ENCODE data around the gene TMEM123. TPM values are rescaled to one million over a fixed set of nuclear protein-coding genes. Genes with fewer than 3 reads are reported as not detected.

TMEM123 gene
- total and polyA plus RNA-seq, 2 donors (not counting 3 experiments of a cell fraction or from before 2014, with no cell fraction given) = 201 to 257 TPM

DNA sequence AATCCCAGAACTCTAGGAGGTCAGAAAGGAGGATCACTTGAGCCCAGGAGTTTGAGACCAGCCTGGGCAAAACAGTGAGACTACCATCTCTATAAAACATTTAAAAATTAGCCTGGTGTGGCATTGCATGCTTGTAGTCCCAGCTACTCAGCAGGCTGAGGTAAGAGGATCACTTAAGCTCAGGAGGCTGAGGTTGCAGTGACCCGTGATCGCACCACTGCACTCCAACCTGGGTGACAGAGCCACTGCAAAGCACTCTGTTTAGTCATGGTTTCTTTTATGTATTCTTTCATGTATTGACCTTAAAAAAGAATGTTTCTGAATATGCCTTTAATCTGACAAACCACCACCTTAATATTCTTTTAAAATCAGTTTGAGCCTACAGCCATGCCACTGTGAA is 53.4 kb downstream of the TMEM123 start:
- intact Hi-C loops (cut with micrococcal nuclease) = no loop called here

More for the DNA sequence above, 53.4 kb downstream of the TMEM123 start:
- Histone ChIP-seq H3K4me3 (replicated peaks in 1 of 3; ENCODE audit: insufficient read depth in 1 of 3, low read depth in 1 of 3, low read length in 3 of 3) (no peak overlapping the region), H4K20me1 (replicated peaks; ENCODE audit: control insufficient read depth, extremely low read depth, insufficient read depth, low read length) (peaks cover 3% of the 10 kb centered on the region), H3K4me2 (ENCODE audit: insufficient read depth, low read length) (no peak overlapping the region), H3K27ac (ENCODE audit: insufficient read depth, low read depth, low read length) (no peak overlapping the region), H2AFZ (ENCODE audit: low read depth, low read length) (no peak overlapping the region), H3K9ac (replicated peaks; ENCODE audit: extremely low read depth, insufficient read depth, low read length) (no peak overlapping the region), H3K36me3 (ENCODE audit: control insufficient read depth in 2 of 2, extremely low read depth in 1 of 2, insufficient read depth in 2 of 2, low read length in 2 of 2) (peaks cover 6 to 18% of the 10 kb centered on the region in 2 experiments), H3K79me2 (ENCODE audit: control insufficient read depth, insufficient read depth, low read length) (peaks cover 14% of the 10 kb centered on the region), H3K27me3 (ENCODE audit: control insufficient read depth in 2 of 2, insufficient read depth in 2 of 2, low read length in 2 of 2) (no peaks in the 10 kb centered on the region), H3K4me1 (ENCODE audit: control insufficient read depth, extremely low read depth, insufficient read depth, low read length) (no peaks in the 10 kb centered on the region), H3K9me1 (replicated peaks; ENCODE audit: control insufficient read depth, extremely low read depth, insufficient read depth, low read length) (no peaks in the 10 kb centered on the region), H3K9me3 (replicated peaks; ENCODE audit: control insufficient read depth, insufficient read depth, low read length) (no peaks in the 10 kb centered on the region)
- ChIA-PET CTCF (interaction anchor here (1.4 to 5.4 kb wide), 3 partner anchors 9 to 214 kb away, joined by 4 to 36 read pairs (median 5); no protein-coding TSS in a partner anchor), POLR2A (no interaction called here)
- DNase-seq (ENCODE audit: low read depth, low spot score) = no peak
- no TSS peak for BruUV-seq (replicated peaks)
- dilution Hi-C loops (cut with MboI; ENCODE audit: extremely low pct_ligation_motif_present, low sequenced_read_pairs) = no loop called here
- FAIRE-seq = no peak
- TF ChIP-seq EZH2 (IDR thresholded peaks at IDR 0.05; ENCODE audit: borderline replicate concordance, low read depth, low read length, severe bottlenecking) (no peak), GATA2 (IDR thresholded peaks at IDR 0.05; ENCODE audit: insufficient read depth, insufficient read length, low read depth, low read length) (no peak), POLR2AphosphoS5 (IDR thresholded peaks at IDR 0.05; ENCODE audit: insufficient read depth, low read depth, low read length) (no peak), POLR2A (IDR thresholded peaks at IDR 0.05; ENCODE audit: low read depth, low read length) (no peak), JUN (IDR thresholded peaks at IDR 0.05; ENCODE audit: borderline replicate concordance, insufficient read depth, insufficient read length, low read depth) (no peak), MYC (IDR thresholded peaks at IDR 0.05; ENCODE audit: low read depth, low read length) (no peak), FOS (IDR thresholded peaks at IDR 0.05; ENCODE audit: borderline replicate concordance, insufficient read depth, low read length) (no peak)
- TF ChIP-seq, protein P1, sequence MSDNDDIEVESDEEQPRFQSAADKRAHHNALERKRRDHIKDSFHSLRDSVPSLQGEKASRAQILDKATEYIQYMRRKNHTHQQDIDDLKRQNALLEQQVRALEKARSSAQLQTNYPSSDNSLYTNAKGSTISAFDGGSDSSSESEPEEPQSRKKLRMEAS (IDR thresholded peaks at IDR 0.05; ENCODE audit: insufficient read depth, insufficient read length) = no peak
- TF ChIP-seq, protein P2, sequence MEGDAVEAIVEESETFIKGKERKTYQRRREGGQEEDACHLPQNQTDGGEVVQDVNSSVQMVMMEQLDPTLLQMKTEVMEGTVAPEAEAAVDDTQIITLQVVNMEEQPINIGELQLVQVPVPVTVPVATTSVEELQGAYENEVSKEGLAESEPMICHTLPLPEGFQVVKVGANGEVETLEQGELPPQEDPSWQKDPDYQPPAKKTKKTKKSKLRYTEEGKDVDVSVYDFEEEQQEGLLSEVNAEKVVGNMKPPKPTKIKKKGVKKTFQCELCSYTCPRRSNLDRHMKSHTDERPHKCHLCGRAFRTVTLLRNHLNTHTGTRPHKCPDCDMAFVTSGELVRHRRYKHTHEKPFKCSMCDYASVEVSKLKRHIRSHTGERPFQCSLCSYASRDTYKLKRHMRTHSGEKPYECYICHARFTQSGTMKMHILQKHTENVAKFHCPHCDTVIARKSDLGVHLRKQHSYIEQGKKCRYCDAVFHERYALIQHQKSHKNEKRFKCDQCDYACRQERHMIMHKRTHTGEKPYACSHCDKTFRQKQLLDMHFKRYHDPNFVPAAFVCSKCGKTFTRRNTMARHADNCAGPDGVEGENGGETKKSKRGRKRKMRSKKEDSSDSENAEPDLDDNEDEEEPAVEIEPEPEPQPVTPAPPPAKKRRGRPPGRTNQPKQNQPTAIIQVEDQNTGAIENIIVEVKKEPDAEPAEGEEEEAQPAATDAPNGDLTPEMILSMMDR (IDR thresholded peaks at IDR 0.05; ENCODE audit: extremely low read depth in 1 of 2, insufficient read depth in 1 of 2, low read depth in 1 of 2, low read length in 2 of 2) = no peak
